ENCODE results near the gene EXOC3L1.

EXOC3L1 gene

GRCh38 chr16:67150833-67151396 lies 39.0 kb downstream of the EXOC3L1 start, which contains the start of gene B3GNT9:
TSS of gene B3GNT9 (minus strand) at chr16:67150998. CDS start at chr16:67150485, 513 bp downstream.
- DNase-seq (ENCODE audit: low read depth) = no peak
- TF ChIP-seq, protein P1, sequence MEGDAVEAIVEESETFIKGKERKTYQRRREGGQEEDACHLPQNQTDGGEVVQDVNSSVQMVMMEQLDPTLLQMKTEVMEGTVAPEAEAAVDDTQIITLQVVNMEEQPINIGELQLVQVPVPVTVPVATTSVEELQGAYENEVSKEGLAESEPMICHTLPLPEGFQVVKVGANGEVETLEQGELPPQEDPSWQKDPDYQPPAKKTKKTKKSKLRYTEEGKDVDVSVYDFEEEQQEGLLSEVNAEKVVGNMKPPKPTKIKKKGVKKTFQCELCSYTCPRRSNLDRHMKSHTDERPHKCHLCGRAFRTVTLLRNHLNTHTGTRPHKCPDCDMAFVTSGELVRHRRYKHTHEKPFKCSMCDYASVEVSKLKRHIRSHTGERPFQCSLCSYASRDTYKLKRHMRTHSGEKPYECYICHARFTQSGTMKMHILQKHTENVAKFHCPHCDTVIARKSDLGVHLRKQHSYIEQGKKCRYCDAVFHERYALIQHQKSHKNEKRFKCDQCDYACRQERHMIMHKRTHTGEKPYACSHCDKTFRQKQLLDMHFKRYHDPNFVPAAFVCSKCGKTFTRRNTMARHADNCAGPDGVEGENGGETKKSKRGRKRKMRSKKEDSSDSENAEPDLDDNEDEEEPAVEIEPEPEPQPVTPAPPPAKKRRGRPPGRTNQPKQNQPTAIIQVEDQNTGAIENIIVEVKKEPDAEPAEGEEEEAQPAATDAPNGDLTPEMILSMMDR (IDR thresholded peaks at IDR 0.05; ENCODE audit: control insufficient read depth, insufficient read depth, low read depth, low read length, missing control alignments) = no peak
- H3K4me3 ChIP-seq (ENCODE audit: control insufficient read depth, low read depth, low read length) = peak within 1 kb of the TSS; percentile 64

DNA sequence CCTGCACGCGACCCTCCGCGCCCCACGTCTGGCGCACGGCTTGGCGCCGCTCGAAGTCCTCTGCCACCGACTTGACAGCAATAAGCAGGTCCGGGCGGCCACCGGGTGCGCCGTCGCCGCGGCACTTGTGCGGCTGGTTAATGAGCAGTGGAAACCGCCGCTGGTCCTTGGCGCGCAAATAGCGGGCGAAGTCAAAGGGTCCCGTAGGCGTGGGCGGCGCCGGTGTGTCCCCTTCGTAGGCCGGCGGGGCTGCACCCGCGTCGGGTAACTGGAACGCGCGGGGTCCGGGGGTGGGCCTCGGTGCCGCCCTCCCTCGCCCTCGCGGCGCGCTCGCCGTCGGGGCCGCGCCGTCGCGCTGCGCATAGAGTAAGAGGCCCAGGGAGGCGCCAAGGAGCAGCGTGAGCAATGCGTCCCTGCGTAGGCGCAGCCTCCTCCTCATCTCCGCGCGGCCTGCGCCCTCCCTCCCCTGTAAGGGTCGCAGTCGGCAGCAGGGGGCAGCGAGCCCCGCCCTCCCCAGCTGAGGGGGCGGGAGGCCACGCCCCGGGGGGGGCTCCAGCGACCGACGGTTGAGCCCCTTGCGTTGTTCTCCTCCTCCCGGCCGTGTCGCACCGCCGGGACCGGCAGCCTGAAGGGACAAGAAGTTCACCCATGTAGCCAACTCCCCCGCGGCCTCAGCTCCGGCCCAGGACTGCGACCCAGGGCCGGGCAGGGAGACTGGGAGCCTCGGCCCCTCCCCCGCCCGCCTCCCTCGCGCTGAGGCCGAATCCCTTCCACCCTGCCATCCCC lies 39.7 kb downstream of the EXOC3L1 start:
- peak overlapping the region; percentile 64 for H3K4me3 ChIP-seq (ENCODE audit: control insufficient read depth, low read depth, low read length)
- DNase-seq (ENCODE audit: low read depth) = no peak
- TF ChIP-seq, protein P1 (IDR thresholded peaks at IDR 0.05; ENCODE audit: control insufficient read depth, insufficient read depth, low read depth, low read length, missing control alignments) = no peak

DNA sequence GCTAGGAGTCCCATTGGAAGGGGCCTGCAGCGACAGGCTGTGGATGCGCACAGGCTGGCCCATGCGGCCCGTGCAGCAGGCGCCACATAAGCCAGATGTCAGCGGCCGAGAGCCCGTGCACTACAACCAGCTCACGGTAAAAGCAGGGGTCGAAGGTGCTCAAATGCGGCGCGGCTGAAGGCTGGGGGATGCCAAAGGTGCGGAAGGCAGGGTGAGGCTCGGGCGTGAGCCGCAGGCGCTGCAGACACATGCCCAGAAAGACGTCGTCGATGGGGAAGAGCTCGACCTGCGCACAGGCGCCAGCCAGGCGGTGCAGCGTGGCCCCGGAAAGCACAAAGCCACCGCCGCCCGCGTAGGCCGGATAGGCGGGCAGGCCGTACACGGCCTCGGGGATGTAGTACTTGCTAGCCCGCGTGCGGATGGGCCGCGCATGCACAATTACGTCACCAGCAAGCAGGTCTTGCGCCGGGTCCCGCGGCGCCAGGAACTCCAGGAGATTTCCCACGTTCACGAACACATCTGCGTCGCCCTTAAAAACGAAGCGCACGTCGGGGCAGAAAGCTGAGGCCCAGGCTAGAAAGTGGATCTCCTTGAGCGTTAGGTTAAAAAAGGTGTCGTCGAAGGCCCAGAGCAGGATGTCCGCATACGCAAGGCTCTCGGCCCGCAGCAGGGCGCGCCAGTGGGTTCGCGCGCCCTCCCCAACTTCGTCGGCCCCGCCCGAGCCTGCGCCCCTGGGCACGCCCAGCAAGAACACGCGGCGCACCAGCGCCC lies 40.5 kb downstream of the EXOC3L1 start:
- TF ChIP-seq, protein P1 (IDR thresholded peaks at IDR 0.05; ENCODE audit: control insufficient read depth, insufficient read depth, low read depth, low read length, missing control alignments) = no peak
- DNase-seq (ENCODE audit: low read depth) = no peak
- H3K4me3 ChIP-seq (ENCODE audit: control insufficient read depth, low read depth, low read length) = no peak overlapping the region

DNA sequence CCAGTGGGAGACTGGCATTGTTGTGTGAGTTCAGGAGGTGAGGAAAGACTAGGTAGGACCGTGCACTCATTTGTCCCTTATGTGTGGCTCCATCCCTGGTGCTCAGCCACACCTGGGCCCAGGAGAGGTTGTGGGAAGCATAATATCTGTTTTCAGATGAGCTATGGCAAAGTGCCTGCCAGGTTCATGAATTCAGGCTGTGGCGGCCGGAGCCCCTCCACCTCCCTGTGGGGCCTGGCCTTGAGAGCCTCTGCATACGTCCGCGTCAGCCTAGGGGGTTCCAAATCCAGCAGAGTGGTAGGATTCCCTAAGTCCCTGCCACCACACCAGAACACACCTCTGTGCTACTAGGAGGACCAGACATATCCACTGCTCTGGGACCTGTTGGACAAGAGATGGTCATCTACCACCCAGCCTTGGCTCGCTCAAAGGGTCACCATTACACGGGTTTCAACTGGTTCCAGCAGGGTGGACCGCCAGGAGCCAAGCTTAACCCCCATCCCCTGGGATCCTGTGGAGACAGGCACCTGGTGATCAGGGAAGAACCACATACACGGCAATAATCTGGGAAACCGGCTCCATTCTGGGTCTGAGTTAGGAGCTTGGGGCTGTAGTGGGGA lies 41.2 kb downstream of the EXOC3L1 start:
- no peak for DNase-seq (ENCODE audit: low read depth)
- TF ChIP-seq, protein P1 (IDR thresholded peaks at IDR 0.05; ENCODE audit: control insufficient read depth, insufficient read depth, low read depth, low read length, missing control alignments) = no peak
- no peak overlapping the region for H3K4me3 ChIP-seq (ENCODE audit: control insufficient read depth, low read depth, low read length)

GRCh38 chr16:67148221-67148620 lies 41.7 kb downstream of the EXOC3L1 start:
- H3K4me3 ChIP-seq (ENCODE audit: control insufficient read depth, low read depth, low read length) = no peak overlapping the region
- TF ChIP-seq, protein P1 (IDR thresholded peaks at IDR 0.05; ENCODE audit: control insufficient read depth, insufficient read depth, low read depth, low read length, missing control alignments) = no peak
- no peak for DNase-seq (ENCODE audit: low read depth)

- TF ChIP-seq, protein P1 (IDR thresholded peaks at IDR 0.05; ENCODE audit: control insufficient read depth, insufficient read depth, low read depth, low read length, missing control alignments) = no peak
- no peak overlapping the region for H3K4me3 ChIP-seq (ENCODE audit: control insufficient read depth, low read depth, low read length)
- DNase-seq (ENCODE audit: low read depth) = no peak
These were observed 42.3 kb downstream of the EXOC3L1 start for GRCh38 chr16:67147437-67148140.

Measured in AG09309 (cell line).